ENCODE measurements around the gene TRAPPC2. TPM values are rescaled to one million over a fixed set of nuclear protein-coding genes. Genes with fewer than 3 reads are reported as not detected.

TRAPPC2 gene
- polyA plus RNA-seq, 1 of the 3 experiments (the other 2 are of a cell fraction): 10.4 TPM

GRCh38 chrX:13693341-13693961 is 41.0 kb downstream of the TRAPPC2 start:
- Histone ChIP-seq H3F3A (replicated peaks; ENCODE audit: insufficient read depth) (no peaks in the 10 kb centered on the region), H4K20me1 (ENCODE audit: insufficient read depth) (peaks cover 47% of the 10 kb centered on the region), H3K4me1 (ENCODE audit: control insufficient read depth in 1 of 2, insufficient read depth in 2 of 2, low read depth in 1 of 2, low read length in 1 of 2) (peaks cover 2 to 26% of the 10 kb centered on the region in 2 experiments), H3K9me2 (no peaks in the 10 kb centered on the region), H2AFZ (ENCODE audit: low read depth) (no peak overlapping the region), H3K9ac (no peak overlapping the region), H3K27ac (ENCODE audit: low read depth in 2 of 2, low read length in 1 of 2) (no peak overlapping the region; a peak in 1 of 4 replicates), H3K36me3 (replicated peaks in 1 of 2; ENCODE audit: control insufficient read depth in 1 of 2, insufficient read depth in 2 of 2, low read length in 1 of 2) (no peaks in the 10 kb centered on the region), H3K9me3 (no peaks in the 10 kb centered on the region), H3K27me3 (ENCODE audit: insufficient read depth) (no peaks in the 10 kb centered on the region), H3K4me3 (ENCODE audit: low read depth in 2 of 2, low read length in 1 of 2) (no peak overlapping the region), H3K79me2 (ENCODE audit: insufficient read depth) (peaks cover 88% of the 10 kb centered on the region), H3K4me2 (peak overlapping the region; percentile 10; the same call in 1 of the 2 replicates)
- no peak for TF ChIP-seq REST (IDR thresholded peaks at IDR 0.05; ENCODE audit: low read depth, low read length)
- no peak for TF ChIP-seq GABPA (IDR thresholded peaks at IDR 0.05; ENCODE audit: low read depth)
- no peak for TF ChIP-seq EP300 (IDR thresholded peaks at IDR 0.05; ENCODE audit: borderline replicate concordance in 1 of 2, low read depth in 1 of 2, low read length in 1 of 2)
- no peak for TF ChIP-seq MAX (IDR thresholded peaks at IDR 0.05; ENCODE audit: low read depth)
- no peak for TF ChIP-seq RXRA (IDR thresholded peaks at IDR 0.05; ENCODE audit: borderline replicate concordance, low read depth)
- TF ChIP-seq, protein P1, sequence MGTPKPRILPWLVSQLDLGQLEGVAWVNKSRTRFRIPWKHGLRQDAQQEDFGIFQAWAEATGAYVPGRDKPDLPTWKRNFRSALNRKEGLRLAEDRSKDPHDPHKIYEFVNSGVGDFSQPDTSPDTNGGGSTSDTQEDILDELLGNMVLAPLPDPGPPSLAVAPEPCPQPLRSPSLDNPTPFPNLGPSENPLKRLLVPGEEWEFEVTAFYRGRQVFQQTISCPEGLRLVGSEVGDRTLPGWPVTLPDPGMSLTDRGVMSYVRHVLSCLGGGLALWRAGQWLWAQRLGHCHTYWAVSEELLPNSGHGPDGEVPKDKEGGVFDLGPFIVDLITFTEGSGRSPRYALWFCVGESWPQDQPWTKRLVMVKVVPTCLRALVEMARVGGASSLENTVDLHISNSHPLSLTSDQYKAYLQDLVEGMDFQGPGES (IDR thresholded peaks at IDR 0.05; ENCODE audit: low read depth, low read length): no peak
- TF ChIP-seq, protein P2, sequence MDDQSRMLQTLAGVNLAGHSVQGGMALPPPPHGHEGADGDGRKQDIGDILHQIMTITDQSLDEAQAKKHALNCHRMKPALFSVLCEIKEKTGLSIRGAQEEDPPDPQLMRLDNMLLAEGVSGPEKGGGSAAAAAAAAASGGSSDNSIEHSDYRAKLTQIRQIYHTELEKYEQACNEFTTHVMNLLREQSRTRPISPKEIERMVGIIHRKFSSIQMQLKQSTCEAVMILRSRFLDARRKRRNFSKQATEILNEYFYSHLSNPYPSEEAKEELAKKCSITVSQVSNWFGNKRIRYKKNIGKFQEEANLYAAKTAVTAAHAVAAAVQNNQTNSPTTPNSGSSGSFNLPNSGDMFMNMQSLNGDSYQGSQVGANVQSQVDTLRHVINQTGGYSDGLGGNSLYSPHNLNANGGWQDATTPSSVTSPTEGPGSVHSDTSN (IDR thresholded peaks at IDR 0.05): no peak
- TF ChIP-seq RFX5 (IDR thresholded peaks at IDR 0.05; ENCODE audit: low read length): no peak
- TF ChIP-seq USF1 (IDR thresholded peaks at IDR 0.05; ENCODE audit: borderline replicate concordance, low read depth): no peak
- TF ChIP-seq, protein P3, sequence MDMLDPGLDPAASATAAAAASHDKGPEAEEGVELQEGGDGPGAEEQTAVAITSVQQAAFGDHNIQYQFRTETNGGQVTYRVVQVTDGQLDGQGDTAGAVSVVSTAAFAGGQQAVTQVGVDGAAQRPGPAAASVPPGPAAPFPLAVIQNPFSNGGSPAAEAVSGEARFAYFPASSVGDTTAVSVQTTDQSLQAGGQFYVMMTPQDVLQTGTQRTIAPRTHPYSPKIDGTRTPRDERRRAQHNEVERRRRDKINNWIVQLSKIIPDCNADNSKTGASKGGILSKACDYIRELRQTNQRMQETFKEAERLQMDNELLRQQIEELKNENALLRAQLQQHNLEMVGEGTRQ (IDR thresholded peaks at IDR 0.05; ENCODE audit: borderline replicate concordance, low read depth, low read length): no peak
- TF ChIP-seq, protein P4, sequence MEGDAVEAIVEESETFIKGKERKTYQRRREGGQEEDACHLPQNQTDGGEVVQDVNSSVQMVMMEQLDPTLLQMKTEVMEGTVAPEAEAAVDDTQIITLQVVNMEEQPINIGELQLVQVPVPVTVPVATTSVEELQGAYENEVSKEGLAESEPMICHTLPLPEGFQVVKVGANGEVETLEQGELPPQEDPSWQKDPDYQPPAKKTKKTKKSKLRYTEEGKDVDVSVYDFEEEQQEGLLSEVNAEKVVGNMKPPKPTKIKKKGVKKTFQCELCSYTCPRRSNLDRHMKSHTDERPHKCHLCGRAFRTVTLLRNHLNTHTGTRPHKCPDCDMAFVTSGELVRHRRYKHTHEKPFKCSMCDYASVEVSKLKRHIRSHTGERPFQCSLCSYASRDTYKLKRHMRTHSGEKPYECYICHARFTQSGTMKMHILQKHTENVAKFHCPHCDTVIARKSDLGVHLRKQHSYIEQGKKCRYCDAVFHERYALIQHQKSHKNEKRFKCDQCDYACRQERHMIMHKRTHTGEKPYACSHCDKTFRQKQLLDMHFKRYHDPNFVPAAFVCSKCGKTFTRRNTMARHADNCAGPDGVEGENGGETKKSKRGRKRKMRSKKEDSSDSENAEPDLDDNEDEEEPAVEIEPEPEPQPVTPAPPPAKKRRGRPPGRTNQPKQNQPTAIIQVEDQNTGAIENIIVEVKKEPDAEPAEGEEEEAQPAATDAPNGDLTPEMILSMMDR (IDR thresholded peaks at IDR 0.05): no peak
- no peak for TF ChIP-seq MEF2A (IDR thresholded peaks at IDR 0.05; ENCODE audit: borderline replicate concordance, low read depth)
- TF ChIP-seq GATA2 (CRISPR knock-in tag; IDR thresholded peaks at IDR 0.05): no peak
- TF ChIP-seq ELF1 (IDR thresholded peaks at IDR 0.05): no peak
- no peak for TF ChIP-seq FOSL2 (IDR thresholded peaks at IDR 0.05; ENCODE audit: borderline replicate concordance, low read depth)
- TF ChIP-seq, protein P5, sequence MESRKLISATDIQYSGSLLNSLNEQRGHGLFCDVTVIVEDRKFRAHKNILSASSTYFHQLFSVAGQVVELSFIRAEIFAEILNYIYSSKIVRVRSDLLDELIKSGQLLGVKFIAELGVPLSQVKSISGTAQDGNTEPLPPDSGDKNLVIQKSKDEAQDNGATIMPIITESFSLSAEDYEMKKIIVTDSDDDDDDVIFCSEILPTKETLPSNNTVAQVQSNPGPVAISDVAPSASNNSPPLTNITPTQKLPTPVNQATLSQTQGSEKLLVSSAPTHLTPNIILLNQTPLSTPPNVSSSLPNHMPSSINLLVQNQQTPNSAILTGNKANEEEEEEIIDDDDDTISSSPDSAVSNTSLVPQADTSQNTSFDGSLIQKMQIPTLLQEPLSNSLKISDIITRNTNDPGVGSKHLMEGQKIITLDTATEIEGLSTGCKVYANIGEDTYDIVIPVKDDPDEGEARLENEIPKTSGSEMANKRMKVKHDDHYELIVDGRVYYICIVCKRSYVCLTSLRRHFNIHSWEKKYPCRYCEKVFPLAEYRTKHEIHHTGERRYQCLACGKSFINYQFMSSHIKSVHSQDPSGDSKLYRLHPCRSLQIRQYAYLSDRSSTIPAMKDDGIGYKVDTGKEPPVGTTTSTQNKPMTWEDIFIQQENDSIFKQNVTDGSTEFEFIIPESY (IDR thresholded peaks at IDR 0.05; ENCODE audit: borderline replicate concordance, low read depth): no peak
- TF ChIP-seq RCOR1 (IDR thresholded peaks at IDR 0.05; ENCODE audit: low read length): no peak
- TF ChIP-seq RAD21 (IDR thresholded peaks at IDR 0.05; ENCODE audit: low read length): no peak
- ChIA-PET CTCF (no interaction called here), POLR2A (no interaction called here)
- WGBS (ENCODE audit: low lambda C conversion rate): 80% methylated on average over 7 of the region's 7 CpGs
- DNase-seq: no peak
